GM12865 (cell line): ENCODE results near the gene PHLDA1.

ENCODE experiments used
- DNase-seq: peaks from one replicate; pipeline ENCODE4 v3.0.0; 2010; ENCODE audit warnings: low read depth
- H3K4me3 ChIP-seq: 2 replicates; pipeline ENCODE4 v1.5.1; 2011; ENCODE audit warnings: mild to moderate bottlenecking, low read depth, low read length, control low read depth
- TF ChIP-seq, protein P1 (sequence below): IDR thresholded peaks from 2 replicates; pipeline ENCODE4 v1.5.1; 2011; ENCODE audit warnings: low read length, control low read depth, low read depth, inconsistent platforms; ENCODE audit not compliant: insufficient read depth; ENCODE audit errors: missing control alignments

PHLDA1 gene

DNA sequence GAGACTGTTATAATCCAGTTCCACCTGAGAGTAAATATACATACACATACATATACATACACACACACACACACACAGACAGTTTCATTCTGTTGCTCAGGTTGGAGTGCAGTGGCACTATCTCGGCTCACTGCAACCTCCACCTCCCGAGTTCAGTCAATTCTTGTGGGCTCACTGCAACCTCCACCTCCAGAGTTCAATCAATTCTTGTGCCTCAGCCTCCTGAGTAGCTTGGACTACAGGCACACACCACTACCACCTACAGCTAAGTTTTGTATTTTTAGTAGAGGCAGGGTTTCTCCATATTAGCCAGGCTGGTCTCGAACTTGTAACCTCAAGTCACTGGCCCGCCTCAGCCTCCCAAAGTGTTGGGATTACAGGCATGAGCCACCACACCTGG lies 8.9 kb upstream of the PHLDA1 start:
- no peak overlapping the region for H3K4me3 ChIP-seq
- TF ChIP-seq, protein P1, sequence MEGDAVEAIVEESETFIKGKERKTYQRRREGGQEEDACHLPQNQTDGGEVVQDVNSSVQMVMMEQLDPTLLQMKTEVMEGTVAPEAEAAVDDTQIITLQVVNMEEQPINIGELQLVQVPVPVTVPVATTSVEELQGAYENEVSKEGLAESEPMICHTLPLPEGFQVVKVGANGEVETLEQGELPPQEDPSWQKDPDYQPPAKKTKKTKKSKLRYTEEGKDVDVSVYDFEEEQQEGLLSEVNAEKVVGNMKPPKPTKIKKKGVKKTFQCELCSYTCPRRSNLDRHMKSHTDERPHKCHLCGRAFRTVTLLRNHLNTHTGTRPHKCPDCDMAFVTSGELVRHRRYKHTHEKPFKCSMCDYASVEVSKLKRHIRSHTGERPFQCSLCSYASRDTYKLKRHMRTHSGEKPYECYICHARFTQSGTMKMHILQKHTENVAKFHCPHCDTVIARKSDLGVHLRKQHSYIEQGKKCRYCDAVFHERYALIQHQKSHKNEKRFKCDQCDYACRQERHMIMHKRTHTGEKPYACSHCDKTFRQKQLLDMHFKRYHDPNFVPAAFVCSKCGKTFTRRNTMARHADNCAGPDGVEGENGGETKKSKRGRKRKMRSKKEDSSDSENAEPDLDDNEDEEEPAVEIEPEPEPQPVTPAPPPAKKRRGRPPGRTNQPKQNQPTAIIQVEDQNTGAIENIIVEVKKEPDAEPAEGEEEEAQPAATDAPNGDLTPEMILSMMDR = no peak
- DNase-seq = no peak

GRCh38 chr12:76038176-76038575 lies 6.6 kb upstream of the PHLDA1 start:
- TF ChIP-seq, protein P1 = no peak
- DNase-seq = no peak
- H3K4me3 ChIP-seq = no peak overlapping the region

GRCh38 chr12:76037130-76038103 lies 5.8 kb upstream of the PHLDA1 start:
- TF ChIP-seq, protein P1 = peak; percentile 78
- H3K4me3 ChIP-seq = no peak overlapping the region
- peak; percentile 82 for DNase-seq

- TF ChIP-seq, protein P1 = no peak
- no peak for DNase-seq
- no peak overlapping the region for H3K4me3 ChIP-seq
Observed at GRCh38 chr12:76035045-76035444, 3.5 kb upstream of the PHLDA1 start.

DNA sequence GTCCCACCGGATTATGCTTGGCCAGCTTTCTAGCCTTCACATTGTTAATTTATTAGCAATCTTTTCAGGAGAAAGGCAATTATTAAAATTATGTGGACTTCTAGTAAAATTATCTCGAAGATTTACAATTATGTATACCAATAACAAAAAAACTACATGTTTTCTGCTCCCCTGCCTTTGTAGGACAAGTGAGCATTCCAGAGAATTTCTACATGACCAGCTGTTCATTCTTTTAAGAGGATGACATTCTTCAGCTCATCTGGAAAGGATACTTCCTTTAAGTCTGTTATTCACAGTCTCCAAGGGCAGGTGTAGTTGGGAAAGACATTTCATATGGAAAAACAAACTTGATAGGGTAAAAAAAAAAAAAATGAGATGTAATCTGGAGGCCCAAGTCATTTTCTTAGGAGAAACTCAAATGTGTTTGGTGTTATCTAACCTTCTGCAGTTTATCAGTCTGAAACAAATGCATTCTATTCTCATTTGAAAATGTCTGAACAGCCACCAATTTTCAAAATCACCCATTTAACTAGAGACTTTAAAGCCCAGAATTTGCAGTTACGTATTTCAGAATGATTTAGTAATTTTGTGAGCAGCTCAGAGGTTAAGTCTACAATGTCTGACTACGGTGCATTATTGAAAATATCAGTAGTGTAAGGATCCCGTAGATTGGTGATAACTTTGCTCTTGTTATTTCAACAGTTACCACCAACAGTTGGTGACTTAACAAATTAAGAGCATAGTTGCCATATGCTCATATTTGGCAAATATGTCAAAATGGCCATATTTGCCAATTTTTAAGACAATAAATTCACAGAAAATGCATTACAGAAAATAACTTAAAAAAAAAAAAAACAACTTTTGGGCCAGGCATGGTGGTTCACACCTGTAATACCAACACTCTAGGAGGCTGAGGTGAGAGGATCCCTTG lies 1.8 kb upstream of the PHLDA1 start:
- TF ChIP-seq, protein P1 = no peak
- DNase-seq = no peak

GRCh38 chr12:76032043-76032981 lies 736 bp upstream of the PHLDA1 start:
- peak; percentile 69 for DNase-seq
- TF ChIP-seq, protein P1 = no peak
- H3K4me3 ChIP-seq = peak overlapping the region; percentile 75

More for the DNA sequence above, 1.8 kb upstream of the PHLDA1 start:
- peak overlapping the region; percentile 75 for H3K4me3 ChIP-seq
